Kidney epithelial cell (primary cell): Measurements from ENCODE around the gene CALN1. TPM values are rescaled to one million over a fixed set of nuclear protein-coding genes. Genes with fewer than 3 reads are reported as not detected.
"Not testable (repeated sequence)": the region's sequence is repeated elsewhere in the genome, so short reads cannot be mapped to it uniquely, and the experiment has no call there.

Experiments used
- DNase-seq: peaks from one replicate; pipeline ENCODE4 v3.0.0-alpha.2; 2010; ENCODE audit warnings: low read depth
- H3K27me3 ChIP-seq: 2 replicates; pipeline ENCODE4 v1.6.0; 2011; ENCODE audit warnings: low read length; ENCODE audit not compliant: control insufficient read depth, insufficient read depth
- H3K36me3 ChIP-seq: 2 replicates; pipeline ENCODE4 v1.5.1; 2011; ENCODE audit warnings: low read length; ENCODE audit not compliant: control insufficient read depth, insufficient read depth
- H3K4me3 ChIP-seq: 2 replicates; pipeline ENCODE4 v1.5.1; 2011; ENCODE audit warnings: low read depth, mild to moderate bottlenecking, control low read depth, low read length
- total RNA-seq: library from RNA; depleted of rRNA; stranded (reverse); fragments of >200 nt; gene quantifications from 2 replicates; pipeline ENCODE4 v1.2.3, GENCODE V29; 2015
- TF ChIP-seq, protein P1 (sequence below): IDR thresholded peaks from 2 replicates; pipeline ENCODE4 v1.5.1; 2011; ENCODE audit warnings: mild to moderate bottlenecking, moderate library complexity, low read length, control low read depth, inconsistent platforms; ENCODE audit not compliant: insufficient read depth, poor library complexity, severe bottlenecking

Gene CALN1
- total RNA-seq, 1 donor from 2014 or later, result not detected

DNA sequence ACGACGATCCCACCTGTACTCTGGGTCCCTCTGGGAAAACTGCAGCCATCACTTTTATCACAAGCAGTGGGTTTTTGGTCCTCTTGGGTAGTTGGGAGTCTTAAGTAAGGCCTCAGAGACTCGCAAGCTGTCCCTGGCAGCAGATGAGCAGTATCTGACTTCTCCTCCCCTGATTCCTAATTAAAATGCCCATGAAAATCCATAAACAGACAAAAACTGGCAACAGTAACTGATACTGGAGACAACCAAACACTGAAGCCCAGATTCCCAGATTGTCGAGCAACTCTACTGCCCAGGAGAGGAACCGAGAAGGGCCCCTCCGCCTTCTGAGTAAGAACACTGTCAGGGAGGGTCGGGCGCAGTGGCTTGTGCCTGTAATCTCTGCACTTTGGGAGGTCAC lies 333.8 kb downstream of the CALN1 start:
- H3K36me3 ChIP-seq, result no peaks in the 10 kb centered on the region
- H3K27me3 ChIP-seq, result no peaks in the 10 kb centered on the region
- TF ChIP-seq, protein P1, sequence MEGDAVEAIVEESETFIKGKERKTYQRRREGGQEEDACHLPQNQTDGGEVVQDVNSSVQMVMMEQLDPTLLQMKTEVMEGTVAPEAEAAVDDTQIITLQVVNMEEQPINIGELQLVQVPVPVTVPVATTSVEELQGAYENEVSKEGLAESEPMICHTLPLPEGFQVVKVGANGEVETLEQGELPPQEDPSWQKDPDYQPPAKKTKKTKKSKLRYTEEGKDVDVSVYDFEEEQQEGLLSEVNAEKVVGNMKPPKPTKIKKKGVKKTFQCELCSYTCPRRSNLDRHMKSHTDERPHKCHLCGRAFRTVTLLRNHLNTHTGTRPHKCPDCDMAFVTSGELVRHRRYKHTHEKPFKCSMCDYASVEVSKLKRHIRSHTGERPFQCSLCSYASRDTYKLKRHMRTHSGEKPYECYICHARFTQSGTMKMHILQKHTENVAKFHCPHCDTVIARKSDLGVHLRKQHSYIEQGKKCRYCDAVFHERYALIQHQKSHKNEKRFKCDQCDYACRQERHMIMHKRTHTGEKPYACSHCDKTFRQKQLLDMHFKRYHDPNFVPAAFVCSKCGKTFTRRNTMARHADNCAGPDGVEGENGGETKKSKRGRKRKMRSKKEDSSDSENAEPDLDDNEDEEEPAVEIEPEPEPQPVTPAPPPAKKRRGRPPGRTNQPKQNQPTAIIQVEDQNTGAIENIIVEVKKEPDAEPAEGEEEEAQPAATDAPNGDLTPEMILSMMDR, result no peak
- H3K4me3 ChIP-seq, result no peak overlapping the region
- DNase-seq, result no peak

DNA sequence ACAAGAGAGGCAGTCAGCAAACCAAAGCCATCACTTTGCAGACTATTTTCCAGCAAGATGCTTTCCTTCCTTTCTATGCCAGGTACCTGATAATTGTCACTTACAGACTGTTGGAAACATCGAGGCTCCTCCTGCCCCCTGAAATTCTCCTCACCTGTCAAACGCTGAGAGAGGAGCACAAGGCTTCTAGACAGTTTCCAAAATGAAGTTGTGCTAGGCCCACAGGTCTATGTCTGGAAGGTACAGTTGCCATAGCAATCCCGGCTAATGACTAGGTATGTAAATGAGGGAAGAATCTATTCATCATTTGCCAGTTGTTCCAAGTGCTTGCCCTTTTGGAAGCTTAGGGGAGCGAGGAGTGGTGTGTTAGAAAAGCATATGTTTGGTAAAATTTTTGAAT lies 334.4 kb downstream of the CALN1 start:
- TF ChIP-seq, protein P1, result no peak

DNA sequence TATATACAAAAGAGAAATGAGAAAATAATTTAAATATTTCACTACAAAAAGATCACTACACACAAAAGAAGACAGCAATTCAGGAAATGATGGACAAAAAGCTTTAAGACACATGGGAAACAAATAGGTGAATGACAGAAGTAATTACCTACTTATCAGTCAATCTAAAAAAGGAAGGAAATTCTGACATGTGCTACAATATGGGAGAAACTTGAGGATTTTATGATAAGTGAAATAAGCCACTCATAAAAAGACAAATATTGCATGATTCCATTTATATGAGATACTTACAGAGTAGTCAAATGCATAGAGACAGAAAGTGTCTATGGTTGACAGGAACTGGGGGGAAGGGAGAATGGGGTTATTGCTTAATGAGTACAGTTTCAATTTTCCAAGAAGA lies 339.2 kb downstream of the CALN1 start:
- TF ChIP-seq, protein P1, result no peak
- DNase-seq, result no peak
- Histone ChIP-seq H3K4me3 (no peak overlapping the region), H3K27me3 (no peaks in the 10 kb centered on the region), H3K36me3 (no peaks in the 10 kb centered on the region)

More for the DNA sequence above, 334.4 kb downstream of the CALN1 start:
- Histone ChIP-seq H3K36me3 (no peaks in the 10 kb centered on the region), H3K27me3 (no peaks in the 10 kb centered on the region), H3K4me3 (no peak overlapping the region)
- DNase-seq, result no peak

DNA sequence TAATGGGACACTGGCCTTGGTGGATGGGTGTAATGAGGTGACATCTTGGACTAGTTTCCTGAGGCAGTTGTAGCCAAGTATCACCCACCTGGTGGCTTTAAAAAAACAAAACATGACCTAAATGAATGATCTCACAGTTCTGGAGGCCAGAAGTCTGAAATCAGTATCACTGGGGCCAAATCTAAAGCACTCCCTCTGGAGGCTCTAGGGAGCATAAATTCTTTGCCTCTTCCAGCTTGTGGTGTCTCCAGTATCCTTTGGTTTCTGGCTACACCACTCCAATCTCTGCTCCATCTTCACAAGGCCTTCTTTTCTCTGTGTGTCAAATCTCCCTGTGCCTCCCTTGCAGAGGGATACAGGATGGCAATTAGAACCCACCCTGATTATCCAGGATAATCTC lies 342.9 kb downstream of the CALN1 start:
- no peaks in the 10 kb centered on the region for H3K36me3 ChIP-seq
- TF ChIP-seq, protein P1, result no peak
- no peak overlapping the region for H3K4me3 ChIP-seq
- no peak for DNase-seq
- H3K27me3 ChIP-seq, result no peaks in the 10 kb centered on the region

DNA sequence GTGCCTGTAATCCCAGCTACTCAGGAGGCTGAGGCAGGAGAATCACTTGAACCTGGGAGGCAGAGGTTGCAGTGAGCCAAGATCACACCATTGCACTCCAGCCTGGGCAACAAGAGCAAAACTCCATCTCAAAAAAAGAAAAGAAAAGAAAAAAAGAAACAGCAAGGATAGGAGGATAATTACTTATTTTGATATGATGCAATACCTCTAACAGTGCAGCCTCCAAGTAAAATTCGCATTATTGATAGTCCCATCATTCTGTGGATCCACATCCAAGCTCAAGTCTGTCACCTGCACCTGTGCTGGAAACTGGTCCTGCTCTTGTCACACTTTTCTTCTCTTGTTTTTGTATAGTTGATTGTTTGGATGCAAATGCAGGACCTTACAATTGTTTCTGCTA lies 346.4 kb downstream of the CALN1 start:
- DNase-seq, H3K36me3 ChIP-seq, H3K27me3 ChIP-seq, H3K4me3 ChIP-seq: not testable (repeated sequence)

DNA sequence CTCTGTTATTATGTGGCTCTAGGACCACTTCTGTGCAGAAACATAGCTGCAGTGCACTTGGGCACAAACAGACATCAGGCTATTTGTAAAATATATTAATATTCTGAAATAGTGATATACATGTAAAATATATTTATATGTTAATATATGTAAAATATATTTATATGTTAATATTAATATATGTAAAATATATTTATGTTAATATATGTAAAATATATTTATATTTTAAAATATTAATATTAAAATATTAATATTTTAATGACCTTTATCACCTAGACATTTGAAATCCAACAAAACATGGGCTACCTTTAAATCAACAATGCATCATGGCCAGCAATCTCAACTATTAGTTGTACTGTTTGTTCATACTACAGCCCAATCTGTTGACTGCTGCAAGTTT lies 347.2 kb downstream of the CALN1 start:
- TF ChIP-seq, protein P1, result no peak
- no peaks in the 10 kb centered on the region for H3K27me3 ChIP-seq

More for the DNA sequence above, 347.2 kb downstream of the CALN1 start:
- H3K36me3 ChIP-seq, result no peaks in the 10 kb centered on the region
- no peak overlapping the region for H3K4me3 ChIP-seq
- DNase-seq, result no peak
